Hindlimb muscle (tissue), 1 donor: Measurements from ENCODE around the gene MRM2. TPM values are rescaled to one million over a fixed set of nuclear protein-coding genes. Genes with fewer than 3 reads are reported as not detected.

Source experiments
- polyA plus RNA-seq: library from polyadenylated mRNA; unstranded; fragments of 120-200 nt; gene quantifications from one replicate; pipeline ENCODE4 v1.2.1, GENCODE V29; 2013; ENCODE audit not compliant: insufficient read length

Gene MRM2
- polyA plus RNA-seq, 1 donor, result 24.9 TPM

Other genes with a start within 250 kb of the MRM2 start
- 27.6 TPM for gene MAD1L1, start 9.3 kb downstream of the MRM2 start, polyA plus RNA-seq
- gene NUDT1, start within 50 bp of the MRM2 start, polyA plus RNA-seq, result 17.4 TPM
- gene SNX8, start 72.2 kb upstream of the MRM2 start, polyA plus RNA-seq, result 29.4 TPM
- 110 TPM for gene EIF3B, start 112.6 kb upstream of the MRM2 start, polyA plus RNA-seq
- 10.9 TPM for gene CHST12, start 161.4 kb upstream of the MRM2 start, polyA plus RNA-seq
- not detected for gene GRIFIN, start 234.2 kb upstream of the MRM2 start, polyA plus RNA-seq